PFSK-1 (cell line): ENCODE results near the gene TBX2.

Source experiments
- FOXP2 ChIP-seq: optimal IDR thresholded peaks from 2 replicates; pipeline ENCODE3; 2011; ENCODE audit warnings: borderline replicate concordance, control low read depth, inconsistent platforms; ENCODE audit not compliant: insufficient read depth; ENCODE audit errors: extremely low read length, extremely low read depth
- POLR2AphosphoS5 ChIP-seq: IDR thresholded peaks from 2 replicates; pipeline ENCODE4 v1.6.1; 2012; ENCODE audit warnings: low read depth, mild to moderate bottlenecking, control low read depth, low read length, moderate library complexity
- SIN3A ChIP-seq: IDR thresholded peaks from 2 replicates; pipeline ENCODE4 v1.6.1; 2012; ENCODE audit warnings: mild to moderate bottlenecking, low read length, moderate library complexity, borderline replicate concordance; ENCODE audit not compliant: insufficient read depth
- TAF1 ChIP-seq: IDR thresholded peaks from 2 replicates; pipeline ENCODE4 v1.6.1; 2012; ENCODE audit warnings: low read length, control low read depth, borderline replicate concordance; ENCODE audit not compliant: insufficient read depth
- TF ChIP-seq, protein P1 (sequence below), 2 experiments: IDR thresholded peaks; 2 replicates each; pipeline versions ENCODE4 v1.6.1 to v1.8.0; 2011 to 2012; ENCODE audit warnings: low read depth in 2 of 2, low read length in 2 of 2, control low read depth in 1 of 2, inconsistent platforms in 1 of 2, mild to moderate bottlenecking in 1 of 2, moderate library complexity in 1 of 2; ENCODE audit not compliant: insufficient read depth in 1 of 2

TBX2 gene

DNA sequence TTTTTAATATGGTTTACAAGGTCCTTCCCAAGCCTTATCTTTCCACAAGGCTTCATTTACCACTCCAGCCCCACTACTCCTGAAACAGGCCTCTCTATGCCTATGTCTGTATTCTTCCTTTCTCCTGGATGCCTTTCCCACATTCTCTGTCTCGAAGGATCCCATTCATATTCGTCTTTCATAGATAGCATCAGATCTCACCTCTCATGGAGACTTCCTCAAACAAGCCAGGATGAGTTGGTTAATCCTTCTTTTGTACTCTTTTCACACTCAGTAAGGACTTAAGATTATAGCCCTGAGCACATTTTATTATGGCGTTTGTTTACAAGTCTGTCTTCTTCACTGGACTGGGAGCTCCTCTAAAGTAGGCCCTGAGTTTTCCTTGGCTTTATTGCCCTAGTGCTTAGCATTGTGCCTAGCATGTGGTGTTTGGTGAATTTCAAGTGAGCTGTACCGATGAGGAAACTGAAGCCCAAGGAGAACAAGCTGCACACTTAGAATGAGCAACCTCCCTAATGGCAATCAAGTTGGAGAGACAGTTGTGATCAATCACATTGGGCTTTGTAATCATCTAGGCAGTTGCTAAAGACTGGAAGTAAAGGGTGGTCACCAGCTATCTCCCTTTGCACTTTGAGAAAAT, 42.6 kb downstream of the TBX2 start:
- TF ChIP-seq SIN3A = no peak
- TF ChIP-seq, protein P1, sequence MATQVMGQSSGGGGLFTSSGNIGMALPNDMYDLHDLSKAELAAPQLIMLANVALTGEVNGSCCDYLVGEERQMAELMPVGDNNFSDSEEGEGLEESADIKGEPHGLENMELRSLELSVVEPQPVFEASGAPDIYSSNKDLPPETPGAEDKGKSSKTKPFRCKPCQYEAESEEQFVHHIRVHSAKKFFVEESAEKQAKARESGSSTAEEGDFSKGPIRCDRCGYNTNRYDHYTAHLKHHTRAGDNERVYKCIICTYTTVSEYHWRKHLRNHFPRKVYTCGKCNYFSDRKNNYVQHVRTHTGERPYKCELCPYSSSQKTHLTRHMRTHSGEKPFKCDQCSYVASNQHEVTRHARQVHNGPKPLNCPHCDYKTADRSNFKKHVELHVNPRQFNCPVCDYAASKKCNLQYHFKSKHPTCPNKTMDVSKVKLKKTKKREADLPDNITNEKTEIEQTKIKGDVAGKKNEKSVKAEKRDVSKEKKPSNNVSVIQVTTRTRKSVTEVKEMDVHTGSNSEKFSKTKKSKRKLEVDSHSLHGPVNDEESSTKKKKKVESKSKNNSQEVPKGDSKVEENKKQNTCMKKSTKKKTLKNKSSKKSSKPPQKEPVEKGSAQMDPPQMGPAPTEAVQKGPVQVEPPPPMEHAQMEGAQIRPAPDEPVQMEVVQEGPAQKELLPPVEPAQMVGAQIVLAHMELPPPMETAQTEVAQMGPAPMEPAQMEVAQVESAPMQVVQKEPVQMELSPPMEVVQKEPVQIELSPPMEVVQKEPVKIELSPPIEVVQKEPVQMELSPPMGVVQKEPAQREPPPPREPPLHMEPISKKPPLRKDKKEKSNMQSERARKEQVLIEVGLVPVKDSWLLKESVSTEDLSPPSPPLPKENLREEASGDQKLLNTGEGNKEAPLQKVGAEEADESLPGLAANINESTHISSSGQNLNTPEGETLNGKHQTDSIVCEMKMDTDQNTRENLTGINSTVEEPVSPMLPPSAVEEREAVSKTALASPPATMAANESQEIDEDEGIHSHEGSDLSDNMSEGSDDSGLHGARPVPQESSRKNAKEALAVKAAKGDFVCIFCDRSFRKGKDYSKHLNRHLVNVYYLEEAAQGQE (IDR thresholded peaks at IDR 0.05; ENCODE audit: insufficient read depth in 1 of 2, low read depth in 2 of 2, low read length in 2 of 2) = no peak
- no peak for TF ChIP-seq TAF1
- no peak for TF ChIP-seq FOXP2
- TF ChIP-seq POLR2AphosphoS5 = no peak

DNA sequence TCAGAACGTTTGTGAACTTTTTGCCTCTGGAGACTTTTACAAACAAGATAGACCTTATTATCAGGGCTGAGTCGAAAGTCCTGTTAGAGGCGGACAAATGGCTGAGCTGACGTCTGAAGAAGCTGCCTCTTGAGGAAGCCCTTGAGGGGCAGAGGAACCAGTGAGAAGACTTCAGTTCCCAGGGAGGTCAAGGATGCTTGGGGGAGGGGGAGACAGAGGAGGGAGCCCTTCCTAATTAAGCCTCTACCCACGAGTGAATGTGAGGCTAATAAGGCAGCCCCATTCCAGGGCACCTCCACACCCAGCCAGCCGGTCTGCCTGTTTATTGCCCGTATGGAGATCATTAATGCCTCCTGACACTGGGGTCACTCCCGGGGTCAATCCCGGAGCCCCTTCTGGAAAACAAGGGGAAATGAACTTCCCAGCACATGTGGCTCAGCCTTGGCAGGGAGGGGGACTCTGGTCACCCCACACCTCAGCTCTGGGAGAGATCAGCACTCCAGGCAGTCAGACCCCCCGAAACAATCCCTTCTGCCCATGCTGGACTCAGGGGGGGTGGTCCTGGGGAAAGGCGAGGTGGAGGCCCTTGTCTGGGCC, 43.3 kb downstream of the TBX2 start:
- TF ChIP-seq FOXP2 (no peak), TAF1 (no peak), POLR2AphosphoS5 (no peak), SIN3A (no peak)
- TF ChIP-seq, protein P1 (IDR thresholded peaks at IDR 0.05; ENCODE audit: insufficient read depth in 1 of 2, low read depth in 2 of 2, low read length in 2 of 2) = no peak

DNA sequence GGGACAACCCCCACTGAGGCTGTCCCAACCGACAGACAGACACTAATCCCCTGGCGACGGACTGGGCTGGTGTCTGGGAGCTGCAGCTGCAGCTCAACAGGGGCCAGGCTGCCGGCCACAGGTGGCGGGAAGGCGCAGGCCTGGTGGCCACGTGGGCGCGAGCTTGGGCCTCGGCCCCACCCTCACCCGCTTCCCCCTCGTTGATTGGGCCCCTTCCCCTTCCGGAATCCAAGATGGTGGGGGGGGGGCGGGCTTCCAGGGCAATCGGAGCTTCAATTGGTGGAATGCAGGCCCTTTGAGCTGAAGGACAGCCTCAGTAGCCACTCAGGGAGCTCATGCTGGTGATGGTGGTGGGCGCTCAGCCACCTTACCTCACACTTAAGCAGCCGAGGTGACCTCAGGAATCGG, 43.8 kb downstream of the TBX2 start:
- TF ChIP-seq FOXP2 = no peak

DNA sequence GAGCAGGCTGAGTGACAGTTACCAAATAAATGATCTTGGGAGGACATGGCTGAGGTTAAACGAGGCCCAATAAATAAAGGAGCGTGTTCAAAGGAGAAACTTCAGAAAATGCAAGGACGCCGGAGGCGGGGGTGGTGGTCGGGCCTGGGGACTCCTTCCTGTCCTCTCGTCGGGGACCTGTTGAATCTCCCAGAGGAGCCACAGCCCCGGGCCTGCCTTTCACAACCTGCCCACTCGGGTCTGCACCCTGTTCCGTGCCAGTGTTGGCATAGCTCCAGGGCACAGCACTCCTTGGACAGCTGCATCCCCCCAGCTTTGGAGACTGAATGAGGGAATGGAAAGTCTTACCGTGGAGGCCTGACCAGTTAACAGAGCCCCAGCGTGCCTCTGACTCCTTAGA, 44.4 kb downstream of the TBX2 start:
- TF ChIP-seq TAF1 (no peak), POLR2AphosphoS5 (no peak), SIN3A (no peak), FOXP2 (no peak)
- TF ChIP-seq, protein P1 (IDR thresholded peaks at IDR 0.05; ENCODE audit: insufficient read depth in 1 of 2, low read depth in 2 of 2, low read length in 2 of 2) = no peak

DNA sequence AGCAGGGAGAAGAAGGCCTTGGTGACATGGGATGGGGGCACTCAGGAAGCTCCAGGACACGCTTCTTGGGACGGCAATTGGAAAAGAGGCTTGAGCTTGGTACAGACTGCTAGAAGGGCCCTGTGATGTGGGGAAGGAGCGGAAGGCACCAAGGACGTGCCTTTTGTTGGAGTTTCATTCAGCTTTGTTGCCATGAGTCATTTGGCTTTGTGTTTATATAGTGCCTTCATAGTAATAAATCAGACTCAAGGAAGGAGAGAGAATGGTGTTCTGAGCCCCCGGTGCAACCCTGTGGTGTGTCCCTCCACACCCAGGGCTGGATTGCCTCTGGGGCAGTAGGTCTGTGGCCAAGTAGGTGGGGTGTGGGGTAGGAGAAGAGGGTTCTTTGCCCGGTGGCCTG, 45.2 kb downstream of the TBX2 start:
- TF ChIP-seq, protein P1 (IDR thresholded peaks at IDR 0.05; ENCODE audit: insufficient read depth in 1 of 2, low read depth in 2 of 2, low read length in 2 of 2) = no peak
- peak; percentile 35 for TF ChIP-seq FOXP2
- TF ChIP-seq TAF1 = no peak
